B cell (primary cell): ENCODE measurements around the gene NPHS1.

Experiments used
- CTCF ChIP-seq: fragments of 200-600 bp; IDR thresholded peaks from one replicate; pipeline ENCODE4 v1.8.0; 2022; ENCODE audit warnings: antibody characterized with exemption, mild to moderate bottlenecking
- EZH2 ChIP-seq: IDR thresholded peaks from 2 replicates; pipeline ENCODE4 v1.6.1; 2012; ENCODE audit warnings: borderline replicate concordance, low read depth, mild to moderate bottlenecking, moderate library complexity, low read length; ENCODE audit not compliant: insufficient read depth, poor library complexity, severe bottlenecking

GRCh38 chr19:35786299-35787160 is 65.8 kb downstream of the NPHS1 start:
- TF ChIP-seq CTCF (no peak), EZH2 (no peak)
